HCT116 (cell line): ENCODE measurements around the gene FOXK1.

Experiments used
- EZH2 ChIP-seq: fragments of 200-600 bp; sonication (generic); IDR thresholded peaks from 2 replicates; pipeline ENCODE4 v1.6.1; 2017; ENCODE audit warnings: antibody characterized with exemption, mixed run types
- POLR2A ChIP-seq: IDR thresholded peaks from 2 replicates; pipeline ENCODE4 v1.7.0; 2011; ENCODE audit warnings: borderline replicate concordance; ENCODE audit not compliant: insufficient read depth, insufficient read length; ENCODE audit errors: extremely low read depth
- TCF7L2 ChIP-seq: IDR thresholded peaks from 2 replicates; pipeline ENCODE4 v1.7.0; 2011; ENCODE audit warnings: borderline replicate concordance, inconsistent platforms; ENCODE audit not compliant: insufficient read depth, insufficient read length; ENCODE audit errors: extremely low read depth
- TF ChIP-seq, protein P1 (sequence below), 3 experiments: fragments of 200-600 bp in 1 of 3; sonication (generic) in 1 of 3; IDR thresholded peaks in 2 of 3; conservative IDR thresholded peaks in 1 of 3; 2 replicates each; pipeline ENCODE4 v1.5.1; 2012 to 2017; ENCODE audit warnings: low read depth in 2 of 3, low read length in 2 of 3, antibody characterized with exemption in 1 of 3, borderline replicate concordance in 1 of 3, control low read depth in 1 of 3, mild to moderate bottlenecking in 1 of 3, mixed read lengths in 1 of 3, mixed run types in 1 of 3, moderate library complexity in 1 of 3; ENCODE audit not compliant: insufficient read depth in 1 of 3

GRCh38 chr7:4722308-4722707, 40.2 kb downstream of the FOXK1 start:
- TF ChIP-seq POLR2A (no peak), TCF7L2 (no peak), EZH2 (no peak)
- TF ChIP-seq, protein P1, sequence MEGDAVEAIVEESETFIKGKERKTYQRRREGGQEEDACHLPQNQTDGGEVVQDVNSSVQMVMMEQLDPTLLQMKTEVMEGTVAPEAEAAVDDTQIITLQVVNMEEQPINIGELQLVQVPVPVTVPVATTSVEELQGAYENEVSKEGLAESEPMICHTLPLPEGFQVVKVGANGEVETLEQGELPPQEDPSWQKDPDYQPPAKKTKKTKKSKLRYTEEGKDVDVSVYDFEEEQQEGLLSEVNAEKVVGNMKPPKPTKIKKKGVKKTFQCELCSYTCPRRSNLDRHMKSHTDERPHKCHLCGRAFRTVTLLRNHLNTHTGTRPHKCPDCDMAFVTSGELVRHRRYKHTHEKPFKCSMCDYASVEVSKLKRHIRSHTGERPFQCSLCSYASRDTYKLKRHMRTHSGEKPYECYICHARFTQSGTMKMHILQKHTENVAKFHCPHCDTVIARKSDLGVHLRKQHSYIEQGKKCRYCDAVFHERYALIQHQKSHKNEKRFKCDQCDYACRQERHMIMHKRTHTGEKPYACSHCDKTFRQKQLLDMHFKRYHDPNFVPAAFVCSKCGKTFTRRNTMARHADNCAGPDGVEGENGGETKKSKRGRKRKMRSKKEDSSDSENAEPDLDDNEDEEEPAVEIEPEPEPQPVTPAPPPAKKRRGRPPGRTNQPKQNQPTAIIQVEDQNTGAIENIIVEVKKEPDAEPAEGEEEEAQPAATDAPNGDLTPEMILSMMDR (IDR thresholded peaks at IDR 0.05 in 2 of 3, conservative IDR thresholded peaks at IDR 0.05 in 1 of 3; ENCODE audit: borderline replicate concordance in 1 of 3, insufficient read depth in 1 of 3, low read depth in 2 of 3, low read length in 2 of 3) = no peak
